BJ (cell line): ENCODE data around the gene PAPSS1. TPM values are rescaled to one million over a fixed set of nuclear protein-coding genes. Genes with fewer than 3 reads are reported as not detected.

Source experiments
- CTCF ChIA-PET: fragments of 350-600 bp; formaldehyde crosslinking; extraction: SDS; loops from one replicate; lab custom pipeline; 2021; ENCODE audit warnings: antibody characterized with exemption, inconsistent platforms; lab: Yijun Ruan, JAX
- POLR2A ChIA-PET: fragments of 300-600 bp; sonication (Branson Sonifier 250); formaldehyde crosslinking; extraction: SDS; loops from one replicate; lab custom pipeline; 2021; ENCODE audit warnings: antibody characterized with exemption; lab: Charles Lee
- DNase-seq: peaks from one replicate; pipeline ENCODE4 v3.0.0-alpha.2; 2011; ENCODE audit warnings: low read depth
- H3K27me3 ChIP-seq: 2 replicates; pipeline ENCODE4 v1.6.0; 2011; ENCODE audit warnings: low read length; ENCODE audit not compliant: control insufficient read depth, insufficient read depth
- H3K36me3 ChIP-seq: 2 replicates; pipeline ENCODE4 v1.5.1; 2011; ENCODE audit warnings: low read length; ENCODE audit not compliant: control insufficient read depth, insufficient read depth
- H3K4me3 ChIP-seq: 2 replicates; pipeline ENCODE4 v1.5.1; 2011; ENCODE audit warnings: low read depth, mild to moderate bottlenecking, control low read depth, low read length
- CTCF ChIP-seq: IDR thresholded peaks from 2 replicates; pipeline ENCODE4 v1.5.1; 2011; ENCODE audit warnings: low read depth, mild to moderate bottlenecking, control low read depth, inconsistent platforms, low read length, moderate library complexity; ENCODE audit not compliant: insufficient read depth
- polyA plus RNA-seq: library from polyadenylated mRNA; depleted of rRNA; stranded (reverse); fragments of >200 nt; gene quantifications from 2 replicates; pipeline ENCODE4 v1.2.3, GENCODE V29; 2011

Gene PAPSS1
- polyA plus RNA-seq, 1 experiment: 44.2 TPM

GRCh38 chr4:107619066-107619465 is 101.0 kb downstream of the PAPSS1 start:
- H3K4me3 ChIP-seq: no peak overlapping the region
- ChIA-PET POLR2A (interaction anchor here (1.0 kb wide), 1 partner anchor 12 kb away, joined by 3 read pairs; no protein-coding TSS in a partner anchor), CTCF (interaction anchor here (0.7 kb wide), 1 partner anchor 33 kb away, joined by 3 read pairs; no protein-coding TSS in a partner anchor)
- no peak for TF ChIP-seq CTCF
- peak; percentile 86 for DNase-seq
- no peaks in the 10 kb centered on the region for H3K27me3 ChIP-seq
- H3K36me3 ChIP-seq: no peaks in the 10 kb centered on the region

GRCh38 chr4:107618656-107619055 is 101.4 kb downstream of the PAPSS1 start:
- DNase-seq: no peak
- Histone ChIP-seq H3K4me3 (no peak overlapping the region), H3K36me3 (no peaks in the 10 kb centered on the region), H3K27me3 (no peaks in the 10 kb centered on the region)
- ChIA-PET CTCF (interaction anchor here (0.7 kb wide), 1 partner anchor 32 kb away, joined by 3 read pairs; no protein-coding TSS in a partner anchor), POLR2A (interaction anchor here (1.0 kb wide), 1 partner anchor 12 kb away, joined by 3 read pairs; no protein-coding TSS in a partner anchor)
- no peak for TF ChIP-seq CTCF

- no peak for DNase-seq
- no peak overlapping the region for H3K4me3 ChIP-seq
- TF ChIP-seq CTCF: no peak
- H3K36me3 ChIP-seq: no peaks in the 10 kb centered on the region
- no peaks in the 10 kb centered on the region for H3K27me3 ChIP-seq
- POLR2A ChIA-PET: no interaction called here
- CTCF ChIA-PET: no interaction called here
These were observed 103.1 kb downstream of the PAPSS1 start for GRCh38 chr4:107616838-107617389.

GRCh38 chr4:107615809-107616208 is 104.2 kb downstream of the PAPSS1 start:
- Histone ChIP-seq H3K27me3 (no peaks in the 10 kb centered on the region), H3K4me3 (no peak overlapping the region), H3K36me3 (no peaks in the 10 kb centered on the region)
- CTCF ChIA-PET: no interaction called here
- POLR2A ChIA-PET: no interaction called here
- DNase-seq: no peak
- no peak for TF ChIP-seq CTCF

GRCh38 chr4:107603430-107603829 is 116.6 kb downstream of the PAPSS1 start:
- no peak for DNase-seq
- H3K36me3 ChIP-seq: no peaks in the 10 kb centered on the region
- no peaks in the 10 kb centered on the region for H3K27me3 ChIP-seq
- POLR2A ChIA-PET: no interaction called here
- CTCF ChIA-PET: no interaction called here
- TF ChIP-seq CTCF: no peak
- H3K4me3 ChIP-seq: no peak overlapping the region
